Fibroblast of lung (primary cell): ENCODE results near the gene EPHB6. TPM values are rescaled to one million over a fixed set of nuclear protein-coding genes. Genes with fewer than 3 reads are reported as not detected.

ENCODE experiments used
- DNase-seq, 2 donors: peaks; one replicate each; pipeline versions ENCODE4 v3.0.0 to v3.0.0-alpha.2; 2010; ENCODE audit warnings: low read depth in 2 of 2
- H2AFZ ChIP-seq: 2 replicates; pipeline ENCODE4 v1.5.1; 2012; ENCODE audit warnings: low read length, control low read depth, inconsistent platforms
- H3K27ac ChIP-seq: 2 replicates; pipeline ENCODE4 v1.5.1; 2011; ENCODE audit warnings: low read length, control low read depth; ENCODE audit not compliant: insufficient read depth
- H3K27me3 ChIP-seq: 2 replicates; pipeline ENCODE4 v1.5.1; 2011; ENCODE audit warnings: mild to moderate bottlenecking, low read length; ENCODE audit not compliant: control insufficient read depth, insufficient read depth
- H3K36me3 ChIP-seq: 2 replicates; pipeline ENCODE4 v1.5.1; 2011; ENCODE audit warnings: low read length; ENCODE audit not compliant: control insufficient read depth, insufficient read depth
- H3K4me1 ChIP-seq: 2 replicates; pipeline ENCODE4 v1.5.1; 2011; ENCODE audit warnings: low read length; ENCODE audit not compliant: control insufficient read depth, insufficient read depth; ENCODE audit errors: extremely low read depth
- H3K4me2 ChIP-seq: 2 replicates; pipeline ENCODE4 v1.5.1; 2011; ENCODE audit warnings: low read length, control low read depth; ENCODE audit not compliant: insufficient read depth; ENCODE audit errors: extremely low read depth
- H3K4me3 ChIP-seq, 4 experiments: fragments of 200-600 bp in 1 of 4; sonication (generic) in 1 of 4; replicated peaks in 1 of 4; 2 replicates each; pipeline ENCODE4 v1.5.1; 2011 to 2016; ENCODE audit warnings: low read length in 4 of 4, low read depth in 3 of 4, mild to moderate bottlenecking in 3 of 4, control low read depth in 2 of 4, inconsistent platforms in 1 of 4, mixed read lengths in 1 of 4; ENCODE audit not compliant: insufficient read depth in 1 of 4; ENCODE audit errors: control extremely low read depth in 1 of 4
- H3K79me2 ChIP-seq: 2 replicates; pipeline ENCODE4 v1.5.1; 2012; ENCODE audit warnings: mild to moderate bottlenecking, low read length, inconsistent platforms; ENCODE audit not compliant: control insufficient read depth, insufficient read depth
- H3K9ac ChIP-seq: 2 replicates; pipeline ENCODE4 v1.5.1; 2011; ENCODE audit warnings: mild to moderate bottlenecking, low read length, control low read depth; ENCODE audit not compliant: insufficient read depth
- H3K9me3 ChIP-seq: 2 replicates; pipeline ENCODE4 v1.5.1; 2012; ENCODE audit warnings: low read depth, low read length; ENCODE audit not compliant: control insufficient read depth, insufficient read depth
- H4K20me1 ChIP-seq: 2 replicates; pipeline ENCODE4 v1.5.1; 2011; ENCODE audit warnings: low read length; ENCODE audit not compliant: control insufficient read depth, insufficient read depth; ENCODE audit errors: extremely low read depth
- EZH2 ChIP-seq: IDR thresholded peaks from 2 replicates; pipeline ENCODE4 v1.5.1; 2012; ENCODE audit warnings: low read length, control low read depth, mild to moderate bottlenecking; ENCODE audit errors: missing control alignments
- polyA plus RNA-seq, 2 donors: library from polyadenylated mRNA; depleted of rRNA in 1 of 2; stranded (reverse) in 1 of 2; unstranded in 1 of 2; fragments of >200 nt; gene quantifications; 2 replicates each; pipeline ENCODE4 v1.2.1, GENCODE V29; 2011 to 2012; ENCODE audit warnings: missing spikeins in 1 of 2
- total RNA-seq: library from RNA; depleted of rRNA; stranded (reverse); fragments of >200 nt; gene quantifications from 2 replicates; pipeline ENCODE4 v1.2.1, GENCODE V29; 2014
- TF ChIP-seq, protein P1 (sequence below), 2 donors: IDR thresholded peaks in 1 of 2; conservative IDR thresholded peaks in 1 of 2; 1 replicate in 1 of 2; 2 replicates in 1 of 2; pipeline ENCODE4 v1.5.1; 2011 to 2012; ENCODE audit warnings: low read length in 2 of 2, control low read depth in 1 of 2, inconsistent platforms in 1 of 2, low read depth in 1 of 2, mild to moderate bottlenecking in 1 of 2

Gene EPHB6
- total and polyA plus RNA-seq, 2 donors (not counting 1 experiment from before 2014, with no cell fraction given) = 1.1 to 4.3 TPM

DNA sequence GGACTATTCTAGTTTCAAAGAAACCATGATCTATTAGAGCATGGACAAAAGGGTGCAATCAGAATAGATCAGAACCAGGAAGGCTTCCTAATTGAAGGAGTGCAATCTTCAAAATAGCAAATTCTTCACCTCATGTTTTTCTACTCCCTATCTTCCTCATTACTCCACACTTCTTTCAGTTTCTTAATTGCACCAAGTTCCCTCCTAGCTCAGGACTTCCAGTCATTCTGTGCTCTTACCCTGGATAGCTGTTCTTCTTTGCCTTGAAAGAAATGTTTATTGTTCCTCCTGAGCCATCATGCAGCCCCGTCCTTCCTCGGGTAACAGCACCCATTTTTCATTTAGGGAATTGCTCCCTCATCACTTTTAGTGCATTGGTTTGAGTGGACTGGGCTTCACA, 55.6 kb downstream of the EPHB6 start:
- DNase-seq = no peak
- no peak overlapping the region for H3K9ac ChIP-seq
- no peaks in the 10 kb centered on the region for H3K79me2 ChIP-seq

DNA sequence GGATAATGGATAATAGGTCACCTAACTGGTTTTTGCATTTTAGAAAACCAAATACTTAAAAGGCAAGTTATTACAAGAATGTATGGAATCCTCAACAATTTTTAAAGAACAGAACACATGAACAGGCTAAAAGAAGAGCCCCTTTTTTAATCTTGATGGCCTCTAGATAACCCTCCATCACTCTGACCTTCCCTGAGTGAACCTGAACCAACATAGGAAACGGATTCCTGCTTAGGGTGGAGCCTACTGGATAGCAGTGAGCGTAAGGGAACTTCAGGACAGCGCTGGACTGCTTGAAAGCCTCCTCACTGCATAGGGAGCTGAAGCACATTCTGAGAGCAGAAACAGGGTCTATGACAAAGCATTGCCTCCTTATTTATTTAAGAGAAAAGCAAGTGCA, 58.2 kb downstream of the EPHB6 start:
- Histone ChIP-seq H3K9me3 (no peaks in the 10 kb centered on the region), H3K4me1 (no peaks in the 10 kb centered on the region), H3K36me3 (no peaks in the 10 kb centered on the region), H3K4me3 (no peak overlapping the region), H3K9ac (no peak overlapping the region), H2AFZ (no peak overlapping the region), H4K20me1 (no peaks in the 10 kb centered on the region), H3K27ac (no peak overlapping the region), H3K4me2 (no peak overlapping the region), H3K27me3 (no peaks in the 10 kb centered on the region), H3K79me2 (no peaks in the 10 kb centered on the region)
- TF ChIP-seq EZH2 = no peak
- TF ChIP-seq, protein P1, sequence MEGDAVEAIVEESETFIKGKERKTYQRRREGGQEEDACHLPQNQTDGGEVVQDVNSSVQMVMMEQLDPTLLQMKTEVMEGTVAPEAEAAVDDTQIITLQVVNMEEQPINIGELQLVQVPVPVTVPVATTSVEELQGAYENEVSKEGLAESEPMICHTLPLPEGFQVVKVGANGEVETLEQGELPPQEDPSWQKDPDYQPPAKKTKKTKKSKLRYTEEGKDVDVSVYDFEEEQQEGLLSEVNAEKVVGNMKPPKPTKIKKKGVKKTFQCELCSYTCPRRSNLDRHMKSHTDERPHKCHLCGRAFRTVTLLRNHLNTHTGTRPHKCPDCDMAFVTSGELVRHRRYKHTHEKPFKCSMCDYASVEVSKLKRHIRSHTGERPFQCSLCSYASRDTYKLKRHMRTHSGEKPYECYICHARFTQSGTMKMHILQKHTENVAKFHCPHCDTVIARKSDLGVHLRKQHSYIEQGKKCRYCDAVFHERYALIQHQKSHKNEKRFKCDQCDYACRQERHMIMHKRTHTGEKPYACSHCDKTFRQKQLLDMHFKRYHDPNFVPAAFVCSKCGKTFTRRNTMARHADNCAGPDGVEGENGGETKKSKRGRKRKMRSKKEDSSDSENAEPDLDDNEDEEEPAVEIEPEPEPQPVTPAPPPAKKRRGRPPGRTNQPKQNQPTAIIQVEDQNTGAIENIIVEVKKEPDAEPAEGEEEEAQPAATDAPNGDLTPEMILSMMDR (conservative IDR thresholded peaks at IDR 0.05 in 1 of 2, IDR thresholded peaks at IDR 0.05 in 1 of 2; ENCODE audit: low read depth in 1 of 2, low read length in 2 of 2) = no peak
- DNase-seq = no peak

More for the DNA sequence above, 55.6 kb downstream of the EPHB6 start:
- Histone ChIP-seq H3K9me3 (no peaks in the 10 kb centered on the region), H3K4me1 (no peaks in the 10 kb centered on the region), H3K27ac (no peak overlapping the region), H4K20me1 (no peaks in the 10 kb centered on the region), H2AFZ (no peak overlapping the region), H3K4me2 (no peak overlapping the region), H3K4me3 (no peak overlapping the region), H3K36me3 (no peaks in the 10 kb centered on the region), H3K27me3 (no peaks in the 10 kb centered on the region)
- TF ChIP-seq, protein P1 (conservative IDR thresholded peaks at IDR 0.05 in 1 of 2, IDR thresholded peaks at IDR 0.05 in 1 of 2; ENCODE audit: low read depth in 1 of 2, low read length in 2 of 2) = no peak
- TF ChIP-seq EZH2 = no peak

DNA sequence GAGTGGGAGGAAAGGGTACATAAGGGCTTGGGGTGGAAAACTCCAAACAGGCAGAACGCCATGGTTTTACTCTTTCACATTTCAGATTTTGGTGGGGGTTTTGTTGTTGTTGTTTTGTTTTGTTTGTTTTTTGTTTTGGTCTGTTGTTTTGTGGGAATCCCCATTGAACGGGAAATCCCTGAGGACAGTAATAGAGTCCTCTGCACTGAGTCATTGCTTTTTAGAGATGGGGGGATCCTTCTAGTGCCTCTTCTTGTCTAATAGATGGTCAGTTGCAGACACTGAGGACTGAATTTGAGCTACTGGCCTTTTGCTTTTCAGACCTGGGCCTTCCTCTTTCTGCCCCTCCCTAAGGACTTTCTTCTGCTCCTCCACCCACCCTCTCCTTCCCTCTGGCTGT, 58.7 kb downstream of the EPHB6 start:
- Histone ChIP-seq H3K4me2 (no peak overlapping the region), H3K9me3 (no peaks in the 10 kb centered on the region), H3K36me3 (no peaks in the 10 kb centered on the region), H3K4me1 (no peaks in the 10 kb centered on the region), H3K79me2 (no peaks in the 10 kb centered on the region), H3K27me3 (no peaks in the 10 kb centered on the region), H2AFZ (no peak overlapping the region), H3K4me3 (no peak overlapping the region), H3K27ac (no peak overlapping the region), H3K9ac (no peak overlapping the region), H4K20me1 (no peaks in the 10 kb centered on the region)
- TF ChIP-seq, protein P1 (conservative IDR thresholded peaks at IDR 0.05 in 1 of 2, IDR thresholded peaks at IDR 0.05 in 1 of 2; ENCODE audit: low read depth in 1 of 2, low read length in 2 of 2) = no peak
- no peak for TF ChIP-seq EZH2
- DNase-seq = no peak
